ENCODE measurements around the gene SMIM20. TPM values are rescaled to one million over a fixed set of nuclear protein-coding genes. Genes with fewer than 3 reads are reported as not detected.

SMIM20 gene
- total RNA-seq, 1 donor from 2014 or later = 15.2 TPM

- intact Hi-C loops (cut with micrococcal nuclease) = no loop called here
Measured at GRCh38 chr4:25951390-25951952, 37.5 kb downstream of the SMIM20 start.

- intact Hi-C loops (cut with micrococcal nuclease) = no loop called here
Measured at GRCh38 chr4:25953740-25954139, 39.7 kb downstream of the SMIM20 start.

GRCh38 chr4:25954293-25954904, 40.4 kb downstream of the SMIM20 start:
- intact Hi-C loops (cut with micrococcal nuclease) = no loop called here

- intact Hi-C loops (cut with micrococcal nuclease) = no loop called here
Measured at GRCh38 chr4:25955705-25956104, 41.7 kb downstream of the SMIM20 start.

- intact Hi-C loops (cut with micrococcal nuclease) = no loop called here
Measured at GRCh38 chr4:25956260-25956659, 42.2 kb downstream of the SMIM20 start.

- intact Hi-C loops (cut with micrococcal nuclease) = no loop called here
Measured at GRCh38 chr4:25958110-25958509, 44.1 kb downstream of the SMIM20 start.

GRCh38 chr4:25962393-25962792, 48.4 kb downstream of the SMIM20 start:
- intact Hi-C loops (cut with micrococcal nuclease) = no loop called here

- intact Hi-C loops (cut with micrococcal nuclease) = no loop called here
Measured at GRCh38 chr4:25965629-25966028, 51.6 kb downstream of the SMIM20 start.

GRCh38 chr4:25966171-25966570, 52.2 kb downstream of the SMIM20 start:
- intact Hi-C loops (cut with micrococcal nuclease) = no loop called here

GRCh38 chr4:25969374-25970155, 55.5 kb downstream of the SMIM20 start:
- intact Hi-C loops (cut with micrococcal nuclease) = no loop called here

- intact Hi-C loops (cut with micrococcal nuclease) = no loop called here
Measured at GRCh38 chr4:25970226-25970675, 56.2 kb downstream of the SMIM20 start.

GRCh38 chr4:25970691-25971432, 56.8 kb downstream of the SMIM20 start:
- intact Hi-C loops (cut with micrococcal nuclease) = no loop called here

GRCh38 chr4:25972366-25972765, 58.3 kb downstream of the SMIM20 start:
- intact Hi-C loops (cut with micrococcal nuclease) = no loop called here

GRCh38 chr4:25972984-25973745, 59.1 kb downstream of the SMIM20 start:
- intact Hi-C loops (cut with micrococcal nuclease) = no loop called here

- intact Hi-C loops (cut with micrococcal nuclease) = no loop called here
Measured at GRCh38 chr4:25976780-25977179, 62.8 kb downstream of the SMIM20 start.

- intact Hi-C loops (cut with micrococcal nuclease) = no loop called here
Measured at GRCh38 chr4:25977397-25978170, 63.6 kb downstream of the SMIM20 start.

GRCh38 chr4:25978327-25978726, 64.3 kb downstream of the SMIM20 start:
- intact Hi-C loops (cut with micrococcal nuclease) = no loop called here
